HL-60/S4 treated with phorbol 12-myristate 13-acetate at 8.2 ng/mL for 4 days and 3 days (cell line): Measurements from ENCODE around the gene TUBB4B.
"Not testable (repeated sequence)": the region's sequence is repeated elsewhere in the genome, so short reads cannot be mapped to it uniquely, and the experiment has no call there.

ENCODE experiments used
- in situ Hi-C: fragments of 300-500 bp; cut with MboI; formaldehyde crosslinking; loops from 2 replicates; pipeline ENCODE4 v1.15.0; 2022; ENCODE audit warnings: low sequenced_read_pairs

The TUBB4B gene

DNA sequence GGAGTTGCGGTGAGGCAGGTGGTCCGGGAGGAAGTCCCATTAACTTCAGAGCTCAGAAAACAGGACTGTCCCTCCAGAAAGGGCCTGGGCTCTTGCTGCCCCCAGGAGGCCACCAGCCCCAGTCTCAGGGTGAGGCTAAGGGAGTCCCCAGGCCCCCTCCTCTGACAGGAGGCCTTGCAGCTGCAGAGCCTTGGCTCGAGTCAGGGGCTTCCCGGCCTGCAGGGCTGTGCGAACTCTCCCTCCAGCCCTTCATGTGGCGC, 6.8 kb downstream of the TUBB4B start:
- in situ Hi-C loops = no loop called here

DNA sequence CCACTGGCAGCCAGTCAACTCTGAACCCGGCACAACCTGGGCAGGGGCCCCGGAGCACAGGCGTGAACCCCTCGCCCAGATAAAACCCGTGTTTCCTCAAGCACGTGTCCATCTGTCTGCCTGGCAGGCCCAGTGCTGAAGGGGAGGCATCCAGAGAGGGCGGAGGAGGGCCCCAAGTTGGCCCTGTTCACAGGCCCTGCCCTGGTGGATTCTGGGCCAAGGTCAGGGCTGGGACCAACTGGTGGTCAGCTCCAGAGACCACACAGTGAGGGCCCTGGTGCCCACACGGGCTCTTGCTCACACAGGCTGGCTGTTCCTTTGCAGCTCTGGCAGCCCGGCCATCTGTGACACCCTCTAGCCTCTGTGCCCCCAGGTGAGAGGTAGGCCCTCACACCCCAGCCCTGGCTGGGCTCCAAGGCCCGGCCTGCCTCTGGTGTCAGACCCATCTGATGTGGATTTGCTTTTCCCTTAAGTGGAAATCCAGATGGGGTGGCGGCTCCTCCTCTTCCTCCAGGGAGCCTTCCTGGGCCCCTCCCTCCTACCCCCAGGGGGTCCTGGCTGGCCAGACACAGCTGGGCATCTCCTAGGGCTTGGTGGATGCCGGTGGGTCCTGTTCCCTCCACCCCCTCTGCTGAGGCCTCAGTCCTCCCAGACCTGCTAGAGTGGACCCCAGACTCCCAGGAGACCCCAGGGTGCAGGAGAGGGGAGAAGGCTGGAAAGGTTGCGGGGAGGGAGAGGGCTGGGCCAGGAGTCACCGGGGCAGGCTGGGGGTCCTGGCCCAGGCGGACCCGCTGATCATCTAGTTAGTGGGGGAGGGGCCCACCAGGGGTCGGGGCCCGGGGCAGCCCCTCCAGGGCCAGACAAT, 9.5 kb downstream of the TUBB4B start:
- in situ Hi-C loops = no loop called here

GRCh38 chr9:137251194-137251461, 10.0 kb downstream of the TUBB4B start, which contains the start of gene STPG3:
Gene STPG3, plus strand, starts transcription at chr9:137251286. Its CDS starts 1 bp downstream, at chr9:137251287.
- in situ Hi-C loops = no loop called here

- in situ Hi-C loops = no loop called here
These were observed 10.6 kb downstream of the TUBB4B start for GRCh38 chr9:137251490-137252268.

- in situ Hi-C loops = no loop called here
These were observed 11.7 kb downstream of the TUBB4B start for GRCh38 chr9:137252555-137253506.

DNA sequence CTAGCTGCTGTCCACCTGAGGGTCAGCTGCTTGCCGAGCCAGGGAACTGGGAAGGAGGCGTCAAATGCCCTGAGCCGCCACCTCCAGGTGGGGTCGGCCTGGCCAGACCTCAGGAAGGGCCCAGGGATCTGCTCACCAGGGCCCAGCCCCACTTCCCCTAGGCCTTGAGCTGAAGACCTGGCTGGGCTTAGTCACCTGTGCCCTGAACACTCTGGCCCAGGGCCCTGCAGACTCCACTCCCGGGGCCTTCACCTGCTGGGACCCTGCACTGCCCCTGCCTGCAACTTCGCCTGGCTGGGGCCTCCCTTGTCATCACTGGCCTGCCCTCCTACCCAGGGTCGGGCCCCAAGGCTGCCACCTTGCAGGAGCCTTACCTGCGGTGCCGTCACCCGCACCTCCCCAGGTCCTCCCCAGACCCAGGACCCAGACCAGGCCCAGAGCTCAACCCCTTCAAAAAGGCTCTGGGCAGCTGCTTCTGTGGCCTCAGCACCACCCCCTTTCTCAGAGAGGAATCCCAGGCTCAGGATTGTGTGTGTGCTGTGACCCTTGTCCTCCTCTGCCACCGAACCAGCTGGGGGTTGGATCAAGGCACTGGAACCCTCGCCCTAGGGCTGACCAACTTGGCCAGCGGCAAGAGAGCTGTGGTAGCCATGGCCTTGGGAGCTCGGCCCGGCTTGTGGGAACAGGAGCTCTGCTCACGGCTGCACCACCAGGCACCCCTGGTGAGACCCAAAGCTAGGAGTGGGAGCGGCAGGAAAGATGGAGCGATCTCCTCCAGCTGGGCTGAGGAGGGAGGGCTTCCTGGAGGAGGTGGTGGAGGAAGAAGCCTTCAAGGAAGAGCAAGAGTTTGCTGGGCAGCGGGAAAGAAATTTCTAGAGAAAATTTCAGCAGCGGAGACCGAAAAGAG, 12.9 kb downstream of the TUBB4B start:
- in situ Hi-C loops = no loop called here

DNA sequence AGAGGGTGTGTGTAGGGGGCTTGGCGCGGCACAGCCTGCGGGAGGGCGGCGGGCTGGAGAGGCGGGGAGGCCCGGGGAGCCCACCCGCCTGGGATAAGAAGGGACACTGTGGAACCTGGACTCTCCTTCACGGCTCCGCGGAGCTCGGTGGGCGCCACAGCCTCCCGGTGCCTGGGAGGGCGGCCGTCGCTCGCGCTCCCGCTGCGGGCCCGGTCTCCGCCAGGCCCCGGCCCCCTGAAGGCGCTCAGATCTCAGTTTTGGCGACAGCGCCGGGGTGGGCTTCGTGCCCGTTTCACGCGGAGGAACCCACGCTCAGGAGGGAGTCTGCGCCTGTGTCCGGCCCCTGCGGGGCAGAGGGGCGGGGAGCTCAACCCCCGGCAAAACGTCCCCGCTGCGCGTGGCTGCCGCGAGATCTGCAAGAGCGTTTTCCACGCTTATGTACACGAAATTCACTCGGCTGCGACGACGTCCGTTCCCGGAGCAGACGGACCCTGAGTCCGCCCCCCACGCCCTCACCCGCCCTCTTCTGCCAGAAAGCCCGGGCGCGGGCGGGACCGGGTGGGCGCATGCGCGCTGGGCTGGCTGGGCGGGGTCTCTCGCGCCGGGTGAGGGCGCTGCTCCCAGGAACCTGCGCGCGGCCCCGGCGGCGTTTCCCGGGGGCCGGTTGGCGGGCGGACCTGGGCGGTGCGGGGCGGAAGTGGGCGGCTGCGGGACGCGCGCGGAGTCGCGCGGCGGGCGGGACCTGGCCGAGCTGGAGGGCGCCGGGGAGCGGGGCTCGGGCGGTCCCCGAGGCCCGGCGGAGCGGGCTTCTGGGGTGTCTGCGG, 13.7 kb downstream of the TUBB4B start, which contains the start of gene NELFB:
Gene NELFB (plus strand): TSS at position 704 of the 824 bp plus-strand sequence.
- in situ Hi-C loops = no loop called here

- in situ Hi-C loops = no loop called here
These were observed 14.5 kb downstream of the TUBB4B start for GRCh38 chr9:137255448-137256114.

GRCh38 chr9:137256362-137256761, 15.3 kb downstream of the TUBB4B start:
- in situ Hi-C loops = no loop called here

- in situ Hi-C loops = no loop called here
These were observed 15.8 kb downstream of the TUBB4B start for GRCh38 chr9:137256856-137257255.

GRCh38 chr9:137262173-137262908, 21.3 kb downstream of the TUBB4B start:
- in situ Hi-C loops = not testable (repeated sequence)

DNA sequence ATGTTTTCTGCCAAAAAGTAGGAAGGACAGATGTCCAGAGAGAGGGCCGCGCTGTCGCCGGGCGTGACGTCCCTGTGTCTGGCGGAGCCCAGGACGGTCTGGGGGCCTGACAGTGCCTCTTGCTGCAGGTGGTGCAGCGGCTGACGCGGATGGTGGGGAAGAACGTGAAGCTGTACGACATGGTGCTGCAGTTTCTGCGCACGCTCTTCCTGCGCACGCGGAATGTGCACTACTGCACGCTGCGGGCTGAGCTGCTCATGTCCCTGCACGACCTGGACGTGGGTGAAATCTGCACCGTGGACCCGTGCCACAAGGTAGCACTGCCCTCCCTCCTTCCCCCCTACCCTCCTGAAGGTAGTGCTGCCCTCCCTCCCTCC, 21.8 kb downstream of the TUBB4B start:
- in situ Hi-C loops = no loop called here

DNA sequence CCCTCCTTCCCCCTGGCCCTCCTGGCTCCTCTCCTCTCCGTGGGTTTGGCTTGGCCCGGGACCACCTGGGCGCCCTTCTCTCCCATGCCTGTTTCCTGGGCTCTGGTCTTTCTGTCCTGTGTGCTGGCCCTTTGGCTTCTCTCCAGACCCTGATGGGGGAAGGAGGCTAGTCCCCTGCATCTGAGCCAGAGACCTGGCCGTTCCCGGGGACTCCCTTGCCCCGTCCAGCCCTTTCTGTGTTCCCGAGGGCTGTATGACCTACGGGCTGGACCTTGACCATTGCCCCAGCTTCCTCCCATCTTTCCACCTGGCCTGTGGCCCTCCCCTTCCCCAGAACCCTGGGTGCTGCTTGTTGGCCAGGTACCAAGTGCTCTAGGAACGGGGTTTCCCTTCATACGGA, 22.4 kb downstream of the TUBB4B start:
- in situ Hi-C loops = no loop called here

- in situ Hi-C loops = no loop called here
These were observed 23.0 kb downstream of the TUBB4B start for GRCh38 chr9:137264067-137264466.

DNA sequence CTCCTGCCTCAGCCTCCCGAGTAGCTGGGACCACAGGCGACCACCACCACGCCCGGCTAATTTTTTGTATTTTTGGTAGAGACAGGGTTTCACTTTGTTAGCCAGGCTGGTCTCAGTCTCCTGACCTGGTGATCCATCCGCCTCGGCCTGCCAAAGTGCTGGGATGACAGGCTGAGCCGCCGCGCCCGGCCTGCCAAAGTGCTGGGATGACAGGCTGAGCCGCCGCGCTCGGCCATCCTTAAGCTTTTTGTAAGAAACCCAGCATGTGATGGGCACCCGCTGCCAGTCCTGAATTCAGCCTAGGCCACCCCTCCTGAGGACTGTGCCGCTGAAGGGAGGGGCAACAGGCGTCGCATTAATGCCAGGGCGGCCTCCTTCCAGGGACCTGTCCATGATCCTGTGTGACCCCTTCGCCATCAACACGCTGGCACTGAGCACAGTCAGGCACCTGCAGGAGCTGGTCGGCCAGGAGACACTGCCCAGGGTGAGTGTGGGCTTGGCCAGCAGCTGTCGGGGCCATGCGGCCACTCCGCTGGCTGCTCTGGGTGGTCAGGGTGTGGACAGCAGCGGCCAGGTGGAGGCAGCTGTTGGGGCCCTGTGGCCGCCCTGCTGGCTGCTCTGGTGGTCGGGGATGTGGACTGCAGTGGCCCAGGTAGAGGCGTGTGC, 24.5 kb downstream of the TUBB4B start:
- in situ Hi-C loops = no loop called here

GRCh38 chr9:137266162-137266527, 25.1 kb downstream of the TUBB4B start:
- in situ Hi-C loops = no loop called here

DNA sequence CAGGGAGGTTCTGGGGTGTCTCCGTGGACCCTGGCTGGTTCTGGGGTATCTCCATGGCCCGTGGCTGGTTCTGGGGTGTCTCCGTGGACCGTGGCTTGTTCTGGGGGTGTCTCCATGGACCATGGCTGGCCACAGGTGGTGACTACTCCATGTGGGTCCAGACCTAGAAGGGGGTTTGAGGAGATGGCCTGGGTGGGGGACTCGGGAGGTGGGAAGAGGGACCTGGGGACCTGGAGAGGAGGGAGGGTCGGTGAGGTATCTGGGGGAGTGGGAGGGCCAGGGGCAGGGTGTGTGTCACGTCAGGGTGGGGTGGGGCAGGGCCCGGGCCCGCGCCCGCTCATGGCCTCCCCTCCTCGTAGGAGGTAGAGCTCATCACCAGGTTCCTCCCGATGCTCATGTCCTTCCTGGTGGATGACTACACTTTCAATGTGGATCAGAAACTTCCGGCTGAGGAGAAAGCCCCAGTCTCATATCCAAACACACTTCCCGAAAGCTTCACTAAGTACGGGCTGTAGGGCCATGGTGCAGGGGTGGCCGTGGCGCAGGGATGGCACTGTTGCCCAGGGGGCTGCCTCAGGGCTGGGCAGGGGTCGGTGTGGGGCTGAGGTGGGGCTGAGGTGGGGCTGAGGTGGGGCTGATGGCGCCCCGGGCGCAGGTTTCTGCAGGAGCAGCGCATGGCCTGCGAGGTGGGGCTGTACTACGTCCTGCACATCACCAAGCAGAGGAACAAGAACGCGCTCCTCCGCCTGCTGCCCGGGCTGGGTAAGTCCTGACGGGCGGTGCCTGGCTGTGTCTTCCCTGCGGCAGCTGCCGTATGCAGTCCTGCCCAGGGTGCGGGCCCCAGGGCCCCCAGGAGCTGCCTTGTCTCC, 25.7 kb downstream of the TUBB4B start:
- in situ Hi-C loops = no loop called here
